ENCODE data around the gene IVD. TPM values are rescaled to one million over a fixed set of nuclear protein-coding genes. Genes with fewer than 3 reads are reported as not detected.

The IVD gene
- total and polyA plus RNA-seq, 2 donors (not counting 1 experiment from before 2014, with no cell fraction given) = 41.7 to 106 TPM

GRCh38 chr15:40444736-40445135, 39.1 kb downstream of the IVD start:
- H3K4me3 ChIP-seq (ENCODE audit: control extremely low read depth in 1 of 5, extremely low read depth in 1 of 5, insufficient read depth in 1 of 5, low read depth in 2 of 5, low read length in 4 of 5) = no peak overlapping the region
- H3K9ac ChIP-seq (ENCODE audit: low read length) = no peak overlapping the region
- no peaks in the 10 kb centered on the region for H3K27me3 Mint-ChIP-seq
- H3K4me1 ChIP-seq (ENCODE audit: control insufficient read depth in 2 of 2, insufficient read depth in 2 of 2, low read length in 2 of 2) = peaks cover 14 to 19% of the 10 kb centered on the region in 2 donors
- ATAC-seq (ENCODE audit: low read depth) (no peak), DNase-seq (no peak)
- H3K4me1 Mint-ChIP-seq = peaks cover 43% of the 10 kb centered on the region
- no peaks in the 10 kb centered on the region for H3K9me3 Mint-ChIP-seq (ENCODE audit: insufficient read depth)
- ChIA-PET CTCF (interaction anchor here (1.0 kb wide), 1 partner anchor 12 kb away, joined by 3 read pairs; no protein-coding TSS in a partner anchor), POLR2A (interaction anchor here (0.6 kb wide), 2 partner anchors 91 to 136 kb away, joined by 7 read pairs; no protein-coding TSS in a partner anchor)
- H2AFZ ChIP-seq (ENCODE audit: insufficient read depth, low read depth, low read length, poor library complexity, severe bottlenecking) = no peak overlapping the region
- no peak overlapping the region for H3K27ac Mint-ChIP-seq
- H3K27ac ChIP-seq (ENCODE audit: low read length in 2 of 2) = no peak overlapping the region
- no peak overlapping the region for H3K4me3 Mint-ChIP-seq
- H3K27me3 ChIP-seq (replicated peaks in 1 of 4; ENCODE audit: control extremely low read depth in 1 of 4, control insufficient read depth in 3 of 4, insufficient read depth in 4 of 4, low read length in 3 of 4) = no peaks in the 10 kb centered on the region
- H3K9me3 ChIP-seq (ENCODE audit: control extremely low read depth in 1 of 3, control insufficient read depth in 2 of 3, insufficient read depth in 1 of 3, low read length in 2 of 3) = no peaks in the 10 kb centered on the region
- intact Hi-C loops (cut with micrococcal nuclease) = loop anchor here (5.0 kb wide), 4 partner anchors 37 to 148 kb away; partner anchors contain the start of genes CCDC32, IVD, KNL1 and RPUSD2
- 71% methylated on average over 3 of the region's 5 CpGs for WGBS (ENCODE audit: insufficient coverage)
- peaks cover 0 to 4% of the 10 kb centered on the region in 2 experiments for H3K36me3 ChIP-seq (replicated peaks in 1 of 2; ENCODE audit: control extremely low read depth in 1 of 2, control insufficient read depth in 1 of 2, extremely low read depth in 1 of 2, insufficient read depth in 2 of 2, low read length in 1 of 2)
- H3K79me2 ChIP-seq (ENCODE audit: control insufficient read depth, insufficient read depth, low read length) = peaks cover 80% of the 10 kb centered on the region
- H4K20me1 ChIP-seq (ENCODE audit: control insufficient read depth, insufficient read depth, low read length, poor library complexity, severe bottlenecking) = peaks cover 73% of the 10 kb centered on the region
- no peak overlapping the region for H3K4me2 ChIP-seq (replicated peaks; ENCODE audit: low read depth, low read length, poor library complexity, severe bottlenecking)
- TF ChIP-seq CTCF (IDR thresholded peaks at IDR 0.05) (no peak), EZH2 (IDR thresholded peaks at IDR 0.05; ENCODE audit: borderline replicate concordance, insufficient read depth, low read depth, low read length, poor library complexity, severe bottlenecking) (no peak)

GRCh38 chr15:40445421-40445922, 39.9 kb downstream of the IVD start:
- no peak overlapping the region for H3K27ac Mint-ChIP-seq
- 92% methylated on average over 6 of the region's 9 CpGs for whole genome bisulfite sequencing (ENCODE audit: insufficient coverage)
- H3K4me3 ChIP-seq (ENCODE audit: control extremely low read depth in 1 of 5, extremely low read depth in 1 of 5, insufficient read depth in 1 of 5, low read depth in 2 of 5, low read length in 4 of 5) = no peak overlapping the region
- no peak overlapping the region for H3K9ac ChIP-seq (ENCODE audit: low read length)
- H3K27me3 Mint-ChIP-seq = no peaks in the 10 kb centered on the region
- H3K27ac ChIP-seq (ENCODE audit: low read length in 2 of 2) = no peak overlapping the region
- no peak overlapping the region for H3K4me2 ChIP-seq (replicated peaks; ENCODE audit: low read depth, low read length, poor library complexity, severe bottlenecking)
- CTCF ChIA-PET = interaction anchor here (1.0 kb wide), 1 partner anchor 11 kb away, joined by 3 read pairs; no protein-coding TSS in a partner anchor
- peaks cover 80% of the 10 kb centered on the region for H4K20me1 ChIP-seq (ENCODE audit: control insufficient read depth, insufficient read depth, low read length, poor library complexity, severe bottlenecking)
- peaks cover 44% of the 10 kb centered on the region for H3K4me1 Mint-ChIP-seq
- no peaks in the 10 kb centered on the region for H3K9me3 Mint-ChIP-seq (ENCODE audit: insufficient read depth)
- H2AFZ ChIP-seq (ENCODE audit: insufficient read depth, low read depth, low read length, poor library complexity, severe bottlenecking) = no peak overlapping the region
- DNase-seq = no peak
- intact Hi-C loops (cut with micrococcal nuclease) = no loop called here
- no peaks in the 10 kb centered on the region for H3K9me3 ChIP-seq (ENCODE audit: control extremely low read depth in 1 of 3, control insufficient read depth in 2 of 3, insufficient read depth in 1 of 3, low read length in 2 of 3)
- peaks cover 0 to 4% of the 10 kb centered on the region in 2 experiments for H3K36me3 ChIP-seq (replicated peaks in 1 of 2; ENCODE audit: control extremely low read depth in 1 of 2, control insufficient read depth in 1 of 2, extremely low read depth in 1 of 2, insufficient read depth in 2 of 2, low read length in 1 of 2)
- TF ChIP-seq EZH2 (IDR thresholded peaks at IDR 0.05; ENCODE audit: borderline replicate concordance, insufficient read depth, low read depth, low read length, poor library complexity, severe bottlenecking) = no peak
- TF ChIP-seq CTCF (IDR thresholded peaks at IDR 0.05) = no peak
- peaks cover 87% of the 10 kb centered on the region for H3K79me2 ChIP-seq (ENCODE audit: control insufficient read depth, insufficient read depth, low read length)
- H3K4me1 ChIP-seq (ENCODE audit: control insufficient read depth in 2 of 2, insufficient read depth in 2 of 2, low read length in 2 of 2) = peaks cover 8 to 12% of the 10 kb centered on the region in 2 donors
- H3K4me3 Mint-ChIP-seq = no peak overlapping the region
- ATAC-seq (ENCODE audit: low read depth) = no peak
- POLR2A ChIA-PET = no interaction called here
- H3K27me3 ChIP-seq (replicated peaks in 1 of 4; ENCODE audit: control extremely low read depth in 1 of 4, control insufficient read depth in 3 of 4, insufficient read depth in 4 of 4, low read length in 3 of 4) = no peaks in the 10 kb centered on the region
